NK-92 (cell line): ENCODE results near the gene TLR9.

Experiments used
- DNase-seq: peaks from one replicate; lab custom pipeline; 2025; ENCODE audit not compliant: unreplicated experiment; lab: John Stamatoyannopoulos, UW

Gene TLR9

DNA sequence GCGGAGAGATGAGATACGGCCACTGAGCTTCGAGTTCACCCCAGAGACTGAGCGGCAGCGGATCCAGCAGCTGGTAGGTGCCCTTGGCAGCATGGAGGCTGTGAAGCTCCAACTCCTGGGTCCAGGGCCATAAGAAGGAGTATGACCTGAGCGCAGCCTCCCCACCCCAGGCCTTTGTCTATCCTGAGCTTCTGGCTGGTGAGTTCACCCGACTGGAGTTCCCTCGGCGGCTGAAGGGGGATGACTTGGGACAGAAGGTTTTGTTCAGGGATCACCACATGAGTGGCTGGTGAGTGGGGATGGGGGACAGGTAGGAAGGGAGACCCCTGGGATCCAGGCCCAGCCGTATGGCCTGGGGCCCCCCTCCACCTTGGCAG, 22.7 kb upstream of the TLR9 start:
- no peak for DNase-seq

DNA sequence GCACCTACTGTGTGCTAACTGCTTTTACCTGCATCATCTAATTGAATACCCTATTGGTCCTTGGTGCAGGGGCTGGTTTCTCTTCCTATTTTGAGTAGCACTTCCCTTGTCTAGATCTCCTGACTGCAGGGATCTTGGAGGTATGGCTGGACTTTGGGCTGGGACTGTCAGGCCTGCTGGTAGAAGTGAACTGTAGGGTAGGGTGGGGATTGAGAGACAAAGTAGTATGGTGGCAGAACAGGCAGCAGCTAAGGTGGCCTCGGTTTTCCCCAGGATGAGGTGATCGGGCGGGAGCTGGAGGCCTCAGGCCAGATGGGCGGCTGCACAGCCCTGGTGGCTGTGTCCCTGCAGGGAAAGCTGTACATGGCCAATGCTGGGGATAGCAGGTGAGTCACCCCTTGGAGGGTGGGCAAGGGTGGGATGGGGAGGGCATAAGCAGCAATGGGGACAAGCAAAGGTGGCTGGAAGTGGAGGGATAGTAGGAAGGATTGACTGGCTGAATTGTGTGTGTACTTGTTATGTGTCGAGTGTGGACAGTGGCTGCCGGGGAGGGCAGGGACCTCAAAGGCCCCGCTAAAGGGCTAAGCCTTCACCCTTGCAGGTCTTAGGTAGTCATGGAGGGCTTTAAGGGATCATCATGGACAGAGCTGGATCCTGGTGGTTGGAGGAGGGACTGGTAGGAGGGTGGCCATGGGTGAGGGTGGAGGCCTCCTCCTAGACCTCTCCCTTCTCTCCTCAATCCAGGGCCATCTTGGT, 22.1 kb upstream of the TLR9 start:
- DNase-seq, result no peak

DNA sequence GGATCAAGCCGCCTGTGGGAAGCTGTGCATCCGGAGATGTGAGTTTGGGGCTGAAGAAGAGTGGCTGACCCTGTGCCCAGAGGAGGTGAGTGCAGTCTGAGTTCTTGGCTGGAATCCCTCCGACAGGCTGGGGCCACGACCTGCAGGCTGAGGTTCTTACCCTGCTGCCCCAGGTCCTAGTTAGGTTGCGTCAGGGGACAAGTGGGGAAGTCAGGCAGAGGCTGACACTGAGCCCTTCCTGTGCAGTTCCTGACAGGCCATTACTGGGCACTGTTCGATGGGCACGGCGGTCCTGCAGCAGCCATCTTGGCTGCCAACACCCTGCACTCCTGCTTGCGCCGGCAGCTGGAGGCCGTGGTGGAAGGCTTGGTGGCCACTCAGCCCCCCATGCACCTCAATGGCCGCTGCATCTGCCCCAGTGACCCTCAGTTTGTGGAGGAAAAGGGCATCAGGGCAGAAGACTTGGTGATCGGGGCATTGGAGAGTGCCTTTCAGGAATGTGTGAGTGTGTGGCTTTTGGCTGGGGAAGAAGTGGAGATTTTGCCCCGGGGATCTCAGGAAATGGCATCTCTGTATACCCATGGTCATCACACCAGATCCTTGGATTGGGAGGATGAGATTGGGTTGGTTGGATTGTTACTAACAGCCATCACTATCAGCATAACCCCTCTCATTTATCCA, 21.4 kb upstream of the TLR9 start:
- DNase-seq, result no peak

DNA sequence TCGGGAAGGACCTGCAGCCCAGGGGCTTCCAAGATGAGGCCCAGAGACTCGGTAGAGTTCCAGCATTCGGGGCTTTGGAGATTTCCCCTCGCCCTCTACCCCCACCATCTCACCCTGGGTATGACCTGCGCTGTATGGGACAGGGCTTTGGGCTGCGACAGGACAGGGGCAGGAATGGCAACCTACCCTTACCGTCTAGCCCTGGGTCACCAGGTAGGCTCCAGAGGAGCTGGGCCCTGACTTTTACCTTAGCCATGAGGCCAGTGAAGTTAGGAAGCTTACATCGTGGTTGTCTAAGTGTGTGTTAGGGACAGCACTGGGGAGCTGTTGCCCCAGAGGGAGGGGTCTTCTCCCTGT, 20.8 kb upstream of the TLR9 start:
- no peak for DNase-seq

DNA sequence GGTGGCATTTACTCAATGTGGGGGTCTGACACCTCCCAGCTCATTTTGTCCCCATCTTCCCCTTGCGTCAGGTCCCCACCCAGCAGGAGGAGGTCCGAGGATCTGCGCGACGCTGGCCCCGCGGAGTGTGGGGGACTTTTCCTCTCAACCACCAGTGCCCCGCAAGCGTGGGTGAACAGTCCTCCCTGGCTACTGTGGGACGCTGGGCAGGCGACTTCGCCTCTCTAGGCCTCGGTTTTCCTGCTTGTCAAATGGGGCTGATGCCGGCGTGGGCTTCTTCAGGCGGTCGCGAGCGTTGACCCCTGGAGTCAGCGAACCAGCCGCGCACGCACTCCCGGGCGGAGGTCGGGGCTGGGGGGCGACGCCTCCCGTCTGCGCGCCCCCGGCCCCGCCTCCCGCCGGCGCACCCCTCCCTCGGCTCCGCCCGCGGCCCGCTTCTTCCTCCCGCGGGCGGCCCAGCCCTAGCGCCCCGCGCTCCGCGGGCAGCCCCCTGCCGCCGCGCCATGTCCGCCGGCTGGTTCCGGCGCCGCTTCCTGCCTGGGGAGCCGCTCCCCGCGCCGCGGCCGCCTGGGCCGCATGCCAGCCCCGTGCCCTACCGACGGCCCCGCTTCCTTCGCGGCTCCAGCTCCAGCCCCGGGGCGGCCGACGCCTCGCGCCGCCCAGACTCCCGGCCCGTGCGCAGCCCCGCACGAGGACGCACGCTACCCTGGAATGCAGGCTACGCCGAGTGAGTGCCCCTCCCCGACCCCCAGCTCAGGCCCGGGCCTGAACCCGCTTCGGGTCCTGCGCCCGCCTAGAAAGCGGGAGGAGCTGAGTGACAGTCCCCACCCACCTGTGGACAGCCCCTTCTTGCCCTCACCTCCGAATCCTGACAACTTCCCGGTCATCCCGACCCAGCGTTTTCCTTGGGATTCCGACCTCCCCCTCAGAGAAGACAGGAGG, 20.1 kb upstream of the TLR9 start, which contains the start of gene PPM1M:
Gene PPM1M (plus strand): TSS at position 438 of the 942 bp plus-strand sequence. CDS start 66 bp downstream, at position 504.
- DNase-seq, result no peak

DNA sequence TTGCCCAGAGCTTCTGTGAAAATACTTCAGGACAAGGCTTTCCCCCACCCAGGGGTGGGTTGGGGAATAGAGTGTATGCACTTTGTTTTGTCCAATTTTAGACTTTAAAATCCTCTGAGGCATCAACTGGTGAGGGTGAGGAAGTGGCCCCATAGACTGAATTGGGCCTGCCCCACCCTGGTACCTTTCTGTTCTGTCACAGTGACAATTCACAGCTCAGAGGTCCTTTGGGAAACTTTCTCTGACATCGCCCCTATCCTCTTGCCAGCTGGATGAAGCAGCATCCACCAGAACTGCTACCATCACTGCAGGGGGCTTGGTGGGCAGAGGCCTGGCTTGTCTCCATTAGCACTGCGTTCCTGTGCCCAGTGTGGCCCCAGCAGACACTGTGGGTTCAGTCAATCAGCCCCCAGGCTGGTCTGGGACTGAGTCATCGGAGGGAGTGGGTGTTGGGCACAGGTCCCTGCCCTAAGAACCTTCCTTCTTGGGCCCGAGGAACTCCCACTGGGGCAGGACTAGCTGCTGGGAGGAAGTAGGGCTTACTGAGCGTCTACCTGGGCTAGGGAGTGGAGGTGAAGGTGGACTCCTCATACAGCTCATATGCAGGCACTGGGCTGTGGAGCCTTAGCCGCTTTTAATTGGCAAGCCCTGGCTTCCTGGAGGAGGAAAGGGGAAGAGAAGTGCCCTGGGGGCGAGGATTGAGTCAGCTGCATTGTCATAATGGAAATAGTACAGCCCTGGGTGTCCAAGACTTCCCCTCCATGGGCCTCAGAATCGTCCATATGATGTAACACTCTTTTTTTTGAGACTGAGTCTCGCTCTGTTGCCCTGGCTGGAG, 18.6 kb upstream of the TLR9 start:
- DNase-seq, result no peak

DNA sequence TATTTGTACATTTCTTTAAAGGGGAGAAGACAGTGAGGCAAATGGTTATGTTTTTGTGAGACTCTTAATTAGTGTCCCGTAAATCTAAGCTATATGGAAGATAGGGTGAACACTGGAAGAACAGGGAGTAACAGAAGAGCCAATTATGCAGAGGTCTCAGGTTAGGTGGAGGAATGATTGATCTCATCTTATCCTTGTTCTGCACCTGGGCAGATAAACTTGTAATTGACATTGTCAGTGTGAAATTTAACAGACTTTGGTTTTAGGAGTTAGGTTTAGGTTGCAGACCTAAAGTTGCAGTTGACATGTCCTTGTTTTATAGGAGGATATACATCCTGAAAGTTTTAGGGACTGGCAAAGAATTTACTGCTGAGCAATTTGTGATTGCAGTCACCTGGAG, 16.6 kb upstream of the TLR9 start:
- no peak for DNase-seq

DNA sequence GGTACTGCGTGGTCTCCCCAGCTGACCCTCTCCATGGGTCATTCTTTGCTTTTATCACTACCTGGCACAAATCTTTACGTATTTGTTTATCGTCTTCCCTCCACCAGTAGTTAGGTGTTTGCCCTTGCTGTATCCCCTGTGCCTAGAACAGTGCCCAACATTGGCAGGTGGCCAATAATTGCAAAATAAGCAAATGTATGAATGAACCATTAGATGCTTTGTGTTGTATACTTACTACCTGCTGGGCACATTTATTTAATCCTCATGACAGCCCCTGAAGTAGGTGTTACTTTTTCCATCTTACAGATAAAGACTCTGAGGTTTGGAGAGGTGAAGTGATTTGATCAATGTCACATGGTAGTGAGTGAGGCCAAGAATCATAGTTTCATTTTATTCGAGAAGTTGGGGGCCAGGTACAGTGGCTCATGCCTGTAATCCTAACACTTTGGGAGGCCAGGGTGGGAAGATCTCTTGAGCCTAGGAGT, 15.5 kb upstream of the TLR9 start:
- no peak for DNase-seq

DNA sequence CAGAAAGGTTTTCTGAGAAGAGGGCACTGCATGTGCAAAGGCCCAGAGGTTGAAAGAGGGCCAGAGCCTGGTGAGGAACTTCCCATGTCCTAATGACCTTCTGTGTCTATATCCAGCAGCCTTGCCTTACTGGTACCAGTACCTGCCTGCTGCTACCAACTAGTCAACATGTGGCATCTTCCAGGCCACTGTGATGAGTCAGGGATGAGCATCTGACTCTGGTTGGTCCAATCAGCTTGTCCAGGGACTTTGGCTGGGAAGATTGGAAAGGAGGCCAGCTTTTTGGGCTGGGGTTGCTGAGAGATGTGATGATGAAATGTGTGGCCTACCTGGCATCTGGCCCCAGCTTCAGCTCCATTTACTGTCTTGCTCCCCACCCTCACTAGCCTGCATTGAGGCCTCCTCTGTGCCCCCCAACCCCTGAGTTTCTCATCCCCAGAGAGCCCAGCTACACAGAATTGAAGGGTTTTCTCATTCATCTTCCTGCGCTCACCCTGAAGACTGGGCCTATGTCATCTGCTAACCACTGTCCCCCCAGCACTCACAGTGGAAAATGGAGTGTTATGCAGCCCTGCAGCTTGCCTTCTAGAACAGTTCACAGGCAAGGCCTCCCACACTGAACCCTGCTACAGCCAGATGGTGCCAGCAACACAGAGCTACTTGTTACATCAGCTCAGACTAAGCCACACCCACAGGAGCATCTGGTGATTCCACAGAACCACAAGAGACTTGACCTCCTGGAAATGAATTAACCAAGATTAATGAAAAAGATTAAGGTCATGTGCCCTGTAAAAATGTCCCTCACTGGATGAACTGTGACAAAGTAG, 14.8 kb upstream of the TLR9 start:
- DNase-seq, result no peak

DNA sequence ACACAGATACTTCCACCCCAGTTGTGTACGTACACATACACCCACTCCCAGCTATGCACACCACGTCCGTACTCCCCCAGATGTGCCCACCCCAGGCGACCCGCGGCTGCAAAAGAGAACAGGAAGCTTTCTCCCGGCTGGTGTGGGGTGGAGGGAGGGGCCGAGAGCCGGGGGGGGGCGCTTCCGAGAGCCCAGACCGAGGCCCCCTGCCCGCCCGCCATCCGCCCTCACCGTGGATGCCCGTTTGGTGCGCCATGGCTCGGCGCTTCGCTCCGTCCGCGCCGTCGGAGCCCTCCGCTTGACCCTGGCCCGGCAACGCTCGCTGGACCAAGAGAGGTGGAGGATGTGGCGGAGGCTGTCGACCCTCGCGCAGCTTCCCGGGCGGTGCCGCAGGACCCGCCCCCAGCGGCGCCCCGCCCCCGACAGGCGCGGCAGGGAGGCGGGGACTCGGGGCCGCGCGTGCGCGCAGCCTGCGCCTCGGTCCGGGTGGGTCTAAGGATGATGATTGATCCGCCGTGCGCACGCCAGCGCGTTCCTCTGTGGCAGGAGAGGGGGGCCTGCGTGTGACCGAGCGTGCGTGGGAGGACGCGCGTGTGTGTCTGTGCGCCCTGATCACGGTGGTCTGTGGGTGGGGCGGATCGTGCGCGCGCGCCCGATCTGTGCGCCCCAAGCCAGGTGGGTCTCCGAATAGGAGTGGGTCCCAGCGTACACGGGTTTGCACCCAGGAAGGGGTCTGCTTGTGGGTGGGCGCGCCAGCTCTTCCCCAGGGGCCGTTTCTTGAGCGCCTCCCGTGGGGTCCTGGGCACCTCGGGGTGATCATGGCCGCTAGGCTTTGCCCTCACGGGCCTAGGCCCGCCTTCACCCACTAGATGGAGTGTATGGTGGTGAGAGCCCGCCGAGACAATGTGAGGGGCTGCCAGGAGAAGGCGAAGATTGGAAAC, 13.6 kb upstream of the TLR9 start, which contains the start of gene TWF2:
Gene TWF2 (minus strand): TSS at position 398 of the 941 bp plus-strand sequence. CDS start 142 bp downstream, at position 256.
- DNase-seq, result peak; percentile 13

DNA sequence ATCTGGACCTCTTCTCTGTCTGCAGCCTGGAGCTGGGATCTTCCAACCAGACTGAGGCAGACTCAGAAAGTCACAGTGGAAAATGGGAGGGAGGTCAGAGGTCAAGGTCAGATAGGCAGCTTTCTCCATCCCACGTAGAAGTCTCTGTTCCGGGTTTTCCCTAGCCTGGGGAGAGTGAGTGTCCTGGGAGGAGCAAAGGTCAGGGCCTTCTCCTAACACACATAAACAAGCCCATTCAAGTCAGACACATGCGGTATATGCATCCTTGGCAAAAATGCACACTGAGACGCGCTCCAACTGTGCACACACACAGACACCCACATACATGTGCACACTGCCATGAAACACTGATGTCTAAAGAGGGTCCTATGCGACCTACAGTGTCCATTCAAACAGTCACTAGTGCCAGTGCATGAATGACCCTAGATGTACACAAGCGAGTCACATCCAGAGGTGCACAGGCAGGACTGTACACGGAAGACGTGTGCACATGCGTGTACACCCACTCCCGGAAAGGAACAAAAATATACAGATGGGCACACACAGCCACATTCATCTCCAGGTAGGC, 12.8 kb upstream of the TLR9 start:
- no peak for DNase-seq

DNA sequence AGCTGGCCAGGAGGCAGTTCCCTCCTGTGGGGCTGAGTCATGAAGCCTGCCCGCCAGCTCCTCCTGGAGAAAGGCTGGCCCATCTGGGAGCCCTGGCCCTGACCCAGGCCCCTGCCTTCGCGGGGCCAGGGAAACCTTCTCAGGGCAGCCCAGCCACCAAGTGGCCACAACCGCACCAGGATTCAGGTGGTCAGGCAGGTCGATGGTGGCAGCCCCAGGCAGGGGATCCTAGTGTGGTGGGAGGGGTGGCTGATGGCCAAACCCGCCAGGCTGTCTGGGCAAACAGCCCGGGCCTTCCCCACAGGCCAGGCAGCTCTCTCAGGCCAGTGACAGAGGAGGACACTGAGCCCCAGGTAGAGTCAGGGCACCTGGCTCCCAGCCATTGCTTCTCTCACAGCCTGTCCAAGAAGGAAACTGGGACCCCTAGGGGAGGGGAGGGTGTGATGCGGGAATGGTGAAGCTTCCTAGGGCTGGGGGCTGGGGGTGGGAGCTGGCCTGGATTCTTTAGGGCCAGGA, 12.3 kb upstream of the TLR9 start:
- DNase-seq, result no peak

DNA sequence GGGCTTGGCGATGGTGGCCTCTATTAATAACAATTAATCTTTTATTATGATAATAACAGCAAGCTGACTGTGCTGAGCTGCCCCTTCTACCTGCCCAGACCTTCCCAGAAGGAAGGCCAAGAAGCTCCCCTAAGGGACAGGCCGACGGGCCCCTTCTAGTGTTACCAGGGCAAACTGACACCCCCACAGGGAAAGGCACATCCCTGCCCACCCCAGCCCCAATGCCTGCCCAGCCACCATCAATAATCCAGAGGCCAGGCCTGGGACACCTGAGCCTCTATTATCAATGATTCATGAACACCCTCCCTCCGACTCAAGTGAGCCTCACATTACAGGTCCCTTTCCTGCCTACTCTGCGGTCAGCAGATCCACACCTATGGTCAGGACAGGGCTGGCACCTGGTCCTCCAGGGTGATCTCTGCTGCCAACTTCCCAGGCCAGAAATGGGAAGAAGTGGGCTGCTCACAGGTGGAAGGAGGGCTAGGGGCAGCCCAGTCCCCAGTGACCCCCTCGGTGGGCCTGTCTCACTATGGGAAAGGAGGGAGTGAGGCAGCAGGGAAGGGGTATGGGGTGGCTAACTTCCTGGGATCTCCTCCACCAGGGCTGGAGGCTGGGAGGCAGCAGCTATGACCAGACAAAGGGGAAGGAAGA, 11.7 kb upstream of the TLR9 start:
- DNase-seq, result no peak

DNA sequence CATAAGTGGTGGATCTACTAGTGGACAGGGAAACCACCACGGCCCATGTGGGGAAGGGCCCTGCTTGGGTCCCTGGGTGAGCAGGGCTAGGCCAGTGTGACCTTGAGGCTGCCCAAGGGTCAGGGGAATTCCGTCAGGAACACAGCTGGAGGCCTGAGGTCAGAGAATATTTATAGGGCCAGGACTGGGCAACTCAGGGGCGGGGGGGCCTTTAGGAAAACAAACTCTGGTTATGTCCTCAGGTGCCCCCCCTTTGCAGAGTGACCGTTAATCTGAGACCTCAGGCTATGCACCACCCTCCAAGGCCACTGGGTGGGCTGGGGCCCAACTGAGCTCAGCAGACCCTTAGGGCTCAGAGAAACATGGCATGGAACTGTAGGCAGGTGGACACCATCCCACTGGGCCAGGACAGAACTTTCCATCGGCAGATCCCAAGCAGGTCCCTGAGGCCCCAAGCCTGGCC, 11.0 kb upstream of the TLR9 start:
- DNase-seq, result no peak

DNA sequence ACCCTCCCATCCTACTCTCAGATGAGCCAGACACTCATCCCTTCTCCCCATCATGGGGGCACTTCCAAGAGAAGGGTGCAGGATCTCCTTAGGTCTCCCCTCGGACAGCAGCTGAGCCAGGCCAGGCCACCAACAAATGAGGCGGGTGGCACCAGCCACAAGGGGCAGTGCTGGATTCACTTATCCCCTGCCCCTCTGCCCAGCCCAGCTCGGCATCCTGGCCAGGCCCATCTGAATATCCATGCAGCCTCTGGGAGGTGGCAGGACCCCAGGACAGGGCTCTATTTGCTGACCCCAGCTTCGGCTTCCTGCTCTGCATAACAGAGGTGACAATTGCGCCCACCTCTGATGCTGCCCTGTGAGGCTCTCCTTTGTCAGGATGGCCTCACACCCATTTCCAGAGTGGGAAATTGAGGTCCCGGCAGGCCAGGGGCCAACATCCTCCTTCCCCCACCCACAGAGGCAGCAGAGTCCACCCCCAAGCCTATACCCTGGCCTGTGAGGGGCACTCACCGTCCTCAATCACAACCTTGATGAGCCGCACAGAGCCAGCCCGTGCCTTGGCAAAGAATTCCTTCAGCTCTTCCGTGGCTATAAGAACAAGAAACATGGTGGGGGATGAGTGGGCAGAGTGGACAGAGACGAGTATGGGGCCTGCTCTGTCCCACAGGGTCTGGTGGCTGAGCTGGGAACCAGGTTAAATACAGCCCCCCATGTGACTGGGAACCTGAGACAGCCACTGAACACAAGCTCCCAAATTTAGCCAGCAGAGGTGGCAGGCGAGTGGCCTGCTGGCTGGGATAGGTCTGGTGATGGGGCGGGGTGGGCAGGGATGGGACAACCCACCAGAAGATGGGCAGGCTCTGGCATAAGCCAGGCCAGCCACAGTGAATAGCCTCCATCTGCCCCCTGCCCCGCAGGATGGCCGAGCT, 9.3 kb upstream of the TLR9 start:
- no peak for DNase-seq

DNA sequence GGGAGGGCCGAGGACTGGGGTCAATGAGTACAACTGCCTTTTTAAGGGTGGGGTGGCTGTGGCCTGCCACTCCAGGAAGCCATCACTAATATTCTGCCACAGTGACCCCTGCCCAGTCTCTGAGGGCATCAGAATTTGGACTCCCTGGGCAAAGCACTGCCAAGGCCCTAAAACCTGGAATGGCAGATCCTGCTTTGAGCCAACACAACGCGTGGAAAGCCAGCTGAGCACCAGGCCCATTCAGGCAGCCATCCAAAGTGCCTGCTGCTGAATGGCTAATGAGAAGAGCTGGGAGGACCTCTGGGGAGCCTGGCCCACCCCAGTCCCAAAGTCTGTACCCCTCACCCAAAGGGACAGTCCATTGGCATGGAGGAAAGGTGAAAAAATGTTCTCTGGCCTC, 8.5 kb upstream of the TLR9 start:
- DNase-seq, result no peak
